DND-41 (cell line): ENCODE measurements around the gene ITGA6.

Experiments
- CTCF ChIP-seq: IDR thresholded peaks from 2 replicates; pipeline ENCODE4 v1.5.1; 2012; ENCODE audit warnings: borderline replicate concordance, low read length, moderate library complexity, mild to moderate bottlenecking; ENCODE audit not compliant: poor library complexity, severe bottlenecking; ENCODE audit errors: extremely low read depth
- EZH2 ChIP-seq: IDR thresholded peaks from 3 replicates; pipeline ENCODE4 v1.6.1; 2012; ENCODE audit warnings: borderline replicate concordance, low read depth, mild to moderate bottlenecking, moderate library complexity, low read length, inconsistent platforms; ENCODE audit not compliant: severe bottlenecking

DNA sequence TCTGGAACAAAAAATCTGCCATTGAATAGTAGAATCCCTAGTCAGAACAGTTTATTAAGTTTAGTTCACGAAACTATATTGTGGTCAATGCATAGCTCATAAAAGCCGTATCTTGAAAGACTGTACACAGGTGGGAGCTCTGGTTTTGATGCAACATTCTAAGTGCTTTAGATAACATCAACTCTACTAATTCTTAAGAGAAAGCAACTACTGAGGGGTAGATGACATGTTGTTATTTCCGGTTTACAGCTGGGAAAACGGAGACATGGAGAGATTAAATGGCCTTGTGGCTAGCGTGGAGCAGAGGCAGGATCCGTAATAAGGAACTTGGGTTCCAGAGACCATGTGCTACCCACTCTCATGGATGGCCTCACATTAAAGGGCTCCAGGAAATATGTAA is 4.2 kb upstream of the ITGA6 start:
- TF ChIP-seq CTCF: no peak
- no peak for TF ChIP-seq EZH2
